Measurements from ENCODE around the gene RAB5A. TPM values are rescaled to one million over a fixed set of nuclear protein-coding genes. Genes with fewer than 3 reads are reported as not detected.
"Not testable (repeated sequence)": the region's sequence is repeated elsewhere in the genome, so short reads cannot be mapped to it uniquely, and the experiment has no call there.

Gene RAB5A
- total RNA-seq, 1 donor from 2014 or later, result 52.6 TPM

- intact Hi-C loops (cut with DNase I), result loop anchor here (2.0 to 5.0 kb wide), 2 partner anchors 96 to 241 kb away; partner anchors contain the start of genes KAT2B and SGO1
- DNase-seq (no peak), ATAC-seq (ENCODE audit: poor library complexity) (peak; percentile 16)
Measured at GRCh38 chr3:19945969-19946831, 697 bp upstream of the RAB5A start.

DNA sequence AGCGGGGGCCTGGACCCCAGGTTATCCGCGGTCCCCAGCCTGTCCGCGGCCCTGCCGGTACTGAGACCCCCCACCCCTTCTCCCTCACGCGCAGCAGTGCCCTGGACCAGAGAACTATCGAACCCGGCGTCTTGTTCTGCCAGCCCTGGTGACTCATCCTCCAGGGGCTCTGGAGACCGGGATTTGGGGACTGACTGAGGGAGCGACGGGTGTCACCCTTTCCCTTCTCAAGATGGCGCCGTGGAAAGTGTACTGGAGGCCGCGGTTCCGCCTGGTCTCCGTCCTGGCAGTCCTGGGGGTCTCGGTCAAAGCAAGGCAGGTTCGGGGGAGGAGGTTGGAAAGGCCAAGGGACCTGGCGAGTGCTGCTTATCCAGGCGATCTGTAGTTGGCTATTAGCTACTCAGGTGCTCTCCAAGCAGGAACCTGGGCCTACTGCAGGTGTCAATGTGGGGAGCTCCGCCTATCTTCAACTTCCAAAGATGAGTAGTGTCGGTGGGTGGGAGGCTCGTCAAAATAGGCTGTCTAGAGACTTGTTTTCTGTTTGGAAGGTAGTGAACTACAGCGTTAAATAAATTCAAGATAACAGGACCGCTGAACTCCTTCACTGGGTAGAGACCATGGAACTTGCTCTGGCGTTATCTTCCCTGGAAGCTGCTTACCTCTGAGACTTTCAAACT lies 790 bp downstream of the RAB5A start:
- peak; percentile 47 for ATAC-seq (ENCODE audit: poor library complexity)
- DNase-seq, result peak; percentile 58
- intact Hi-C loops (cut with DNase I), result loop anchor here (2.0 to 5.0 kb wide), 2 partner anchors 95 to 239 kb away; partner anchors contain the start of genes KAT2B and SGO1

- intact Hi-C loops (cut with DNase I), result loop anchor here (5.0 kb wide), 1 partner anchor 94 kb away; the partner anchor contains the start of gene KAT2B
- ATAC-seq (ENCODE audit: poor library complexity) (no peak), DNase-seq (no peak)
Measured at GRCh38 chr3:19948226-19948591, 1.3 kb downstream of the RAB5A start.

- ATAC-seq (ENCODE audit: poor library complexity) (no peak), DNase-seq (no peak)
- intact Hi-C loops (cut with DNase I), result no loop called here
Measured at GRCh38 chr3:19950316-19950715, 3.4 kb downstream of the RAB5A start.

DNA sequence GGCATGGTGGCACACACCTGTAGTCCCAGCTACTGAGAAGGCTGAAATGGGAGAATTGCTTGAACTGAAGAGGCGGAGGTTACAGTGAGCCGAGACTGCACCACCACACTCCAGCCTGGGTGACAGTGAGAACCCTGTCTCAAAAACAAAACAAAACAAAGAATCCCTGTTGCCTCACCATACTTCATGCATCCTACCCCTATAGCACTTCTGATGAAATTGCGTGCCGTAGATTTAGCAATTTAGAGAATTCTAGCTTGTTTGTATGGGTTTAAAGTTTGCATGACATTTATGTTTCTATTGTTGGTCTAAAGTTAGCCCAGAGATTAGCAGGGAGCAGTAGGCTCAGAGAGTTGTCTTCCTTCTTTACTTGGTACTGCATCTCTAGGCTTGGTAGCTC lies 7.8 kb downstream of the RAB5A start:
- intact Hi-C loops (cut with DNase I), result no loop called here
- DNase-seq, result no peak
- no peak for ATAC-seq (ENCODE audit: poor library complexity)

- ATAC-seq (ENCODE audit: poor library complexity); intact Hi-C loops (cut with DNase I); DNase-seq: not testable (repeated sequence)
Measured at GRCh38 chr3:19957354-19957753, 10.5 kb downstream of the RAB5A start.

DNA sequence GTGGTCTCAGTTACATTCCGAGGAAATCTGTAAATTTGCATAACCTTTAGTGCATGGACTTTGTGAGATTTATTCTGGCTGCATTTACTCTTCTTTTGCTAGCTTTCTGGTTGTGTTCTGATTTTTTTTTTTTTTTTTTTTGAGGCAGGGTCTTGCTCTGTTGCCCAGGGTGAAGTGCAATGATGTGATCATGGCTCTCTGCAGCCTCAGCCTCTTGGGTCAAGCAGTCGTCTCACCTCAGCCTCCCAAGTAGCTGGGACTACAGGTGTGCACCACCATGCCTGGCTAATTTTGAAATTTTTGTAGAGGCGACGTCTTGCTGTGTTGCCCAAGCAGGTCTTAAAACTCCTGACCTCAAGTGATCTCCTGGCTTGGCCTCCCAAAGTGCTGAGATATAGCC lies 12.6 kb downstream of the RAB5A start:
- intact Hi-C loops (cut with DNase I), result no loop called here
- no peak for ATAC-seq (ENCODE audit: poor library complexity)
- no peak for DNase-seq

DNA sequence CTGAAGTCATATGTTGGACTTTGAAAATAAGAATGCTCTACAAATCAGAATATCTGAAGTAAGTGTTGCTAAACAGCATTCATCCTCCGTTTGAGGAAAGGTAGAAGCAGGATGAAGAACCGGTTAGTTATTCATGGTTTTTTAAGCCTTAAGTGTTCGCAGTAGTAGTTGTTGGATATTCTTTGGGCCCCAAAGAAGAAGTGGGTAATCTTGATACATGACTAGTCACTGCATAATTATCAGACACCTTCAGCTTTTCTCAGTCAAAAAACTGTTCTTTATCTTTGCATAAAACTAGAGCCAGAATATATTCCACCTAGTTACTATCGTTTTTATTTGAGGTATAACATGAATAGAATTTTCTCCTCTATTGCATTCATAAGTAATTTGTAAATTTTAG lies 13.8 kb downstream of the RAB5A start:
- intact Hi-C loops (cut with DNase I), result no loop called here
- DNase-seq (no peak), ATAC-seq (ENCODE audit: poor library complexity) (no peak)

GRCh38 chr3:19961960-19962359 lies 15.1 kb downstream of the RAB5A start:
- ATAC-seq (ENCODE audit: poor library complexity) (peak; percentile 69), DNase-seq (no peak)
- intact Hi-C loops (cut with DNase I), result no loop called here

GRCh38 chr3:19967208-19967607 lies 20.3 kb downstream of the RAB5A start:
- intact Hi-C loops (cut with DNase I), result no loop called here
- no peak for ATAC-seq (ENCODE audit: poor library complexity)
- no peak for DNase-seq

DNA sequence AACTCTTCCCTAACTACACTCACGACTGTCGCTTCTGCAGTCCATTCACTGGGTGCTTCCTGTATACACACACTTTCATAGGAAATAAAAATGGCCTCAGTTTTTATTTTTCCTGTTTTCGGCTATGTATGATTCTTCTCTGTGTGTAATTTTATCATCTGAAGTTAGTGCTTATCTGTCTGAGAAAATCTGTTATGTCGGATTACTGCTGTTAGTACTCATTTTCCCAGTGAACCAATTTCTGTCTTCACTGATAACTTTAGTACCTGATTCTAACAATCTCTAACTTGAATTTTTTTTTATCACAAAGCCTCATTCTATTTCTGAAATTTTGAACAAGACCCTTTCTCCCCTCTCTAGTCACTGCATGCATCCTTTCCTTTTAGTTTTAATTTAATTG lies 20.9 kb downstream of the RAB5A start:
- ATAC-seq (ENCODE audit: poor library complexity) (no peak), DNase-seq (no peak)
- intact Hi-C loops (cut with DNase I), result no loop called here

GRCh38 chr3:19970327-19970726 lies 23.4 kb downstream of the RAB5A start:
- ATAC-seq (ENCODE audit: poor library complexity), result peak; percentile 85
- intact Hi-C loops (cut with DNase I), result no loop called here
- no peak for DNase-seq

DNA sequence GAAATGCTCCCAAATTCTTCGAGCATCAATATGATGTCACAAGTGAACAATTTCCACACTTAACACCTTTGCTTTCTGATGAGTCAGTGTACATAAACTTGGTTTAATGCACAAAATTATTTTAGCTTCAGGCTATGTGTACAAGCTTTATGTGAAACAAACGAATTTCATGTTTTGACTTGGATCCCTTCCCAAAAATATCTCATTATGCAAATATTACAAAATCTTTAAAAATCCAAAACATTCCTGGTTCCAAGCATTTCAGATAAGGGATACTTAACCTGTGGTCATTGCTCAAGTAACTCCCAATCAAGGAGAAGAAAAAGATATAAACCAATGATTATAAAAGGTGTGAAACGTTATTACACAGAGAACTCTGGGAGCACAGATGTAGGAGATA lies 25.2 kb downstream of the RAB5A start:
- intact Hi-C loops (cut with DNase I), result no loop called here
- DNase-seq, result no peak

GRCh38 chr3:19988904-19989303 lies 42.0 kb downstream of the RAB5A start:
- DNase-seq; intact Hi-C loops (cut with DNase I); ATAC-seq (ENCODE audit: poor library complexity): not testable (repeated sequence)

More for the DNA sequence above, 25.2 kb downstream of the RAB5A start:
- ATAC-seq (ENCODE audit: poor library complexity), result no peak

DNA sequence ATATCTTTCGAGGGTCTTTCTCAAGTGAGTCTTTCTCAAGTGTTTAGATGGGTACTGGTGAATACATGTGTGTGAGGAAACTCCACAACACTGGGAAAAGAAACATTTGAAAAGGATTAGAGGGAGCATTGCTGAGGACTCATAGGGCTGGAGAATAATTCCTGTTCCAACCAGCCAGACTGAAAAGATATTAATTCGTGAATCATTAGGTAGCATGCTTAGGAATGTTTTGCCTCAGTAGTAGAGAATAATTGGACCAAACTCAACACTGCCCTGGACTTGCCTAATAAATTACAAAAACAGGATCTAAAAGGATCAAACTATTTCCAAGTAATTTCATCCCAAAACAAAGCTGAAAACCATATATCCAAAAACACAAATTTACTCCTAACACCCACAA lies 47.9 kb downstream of the RAB5A start:
- ATAC-seq (ENCODE audit: poor library complexity) (no peak), DNase-seq (no peak)
- intact Hi-C loops (cut with DNase I), result no loop called here

GRCh38 chr3:19997502-19997901 lies 50.6 kb downstream of the RAB5A start:
- ATAC-seq (ENCODE audit: poor library complexity) (no peak), DNase-seq (no peak)
- intact Hi-C loops (cut with DNase I), result no loop called here

DNA sequence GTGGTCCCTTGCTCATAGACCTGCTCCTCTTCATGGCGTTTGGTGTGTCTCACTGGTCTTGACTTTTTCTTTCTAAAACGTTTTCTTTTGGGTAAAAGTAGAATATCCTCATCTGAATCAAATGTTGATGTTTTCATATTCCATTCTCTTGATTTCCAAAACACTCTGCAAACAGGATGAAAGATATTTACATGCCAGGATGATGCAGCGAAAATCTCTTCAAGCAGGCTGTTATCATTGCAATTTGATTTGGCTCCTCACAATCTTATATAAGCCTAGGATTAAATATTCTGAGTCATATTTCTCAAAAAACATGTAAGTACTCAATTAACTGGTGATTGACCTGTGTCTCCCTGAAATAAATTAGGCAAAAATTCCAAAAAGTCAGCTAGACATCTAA lies 55.0 kb downstream of the RAB5A start:
- ATAC-seq (ENCODE audit: poor library complexity) (no peak), DNase-seq (no peak)
- intact Hi-C loops (cut with DNase I), result no loop called here

DNA sequence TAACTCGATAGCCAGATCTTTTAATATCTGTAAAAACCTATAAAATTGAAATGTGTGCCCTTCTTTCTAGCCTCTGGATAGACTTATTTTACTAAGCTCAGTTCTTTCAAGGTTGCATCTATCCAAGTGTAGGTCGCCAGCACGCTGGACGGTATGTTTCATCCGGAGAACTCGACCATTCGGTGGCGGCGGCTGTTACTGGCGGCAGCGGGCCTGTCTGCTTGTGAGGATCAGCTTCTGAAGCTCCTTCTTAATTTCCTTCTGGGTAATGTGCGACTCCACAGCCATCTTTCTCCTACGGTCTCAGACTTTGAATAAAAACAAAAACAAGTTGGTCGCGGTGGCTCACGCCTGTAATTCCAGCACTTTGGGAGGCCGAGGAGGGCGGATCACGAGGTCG lies 61.1 kb downstream of the RAB5A start:
- intact Hi-C loops (cut with DNase I), result no loop called here
- DNase-seq (no peak), ATAC-seq (ENCODE audit: poor library complexity) (no peak)

GRCh38 chr3:20008646-20009045 lies 61.7 kb downstream of the RAB5A start:
- intact Hi-C loops (cut with DNase I), result no loop called here
- ATAC-seq (ENCODE audit: poor library complexity) (no peak), DNase-seq (no peak)

GRCh38 chr3:20012164-20012563 lies 65.3 kb downstream of the RAB5A start, which contains the start of gene PP2D1:
Gene PP2D1, minus strand, starts transcription at chr3:20012264. Its CDS starts 192 bp downstream, at chr3:20012072.
- ATAC-seq (ENCODE audit: poor library complexity) (no peak), DNase-seq (no peak)
- intact Hi-C loops (cut with DNase I), result no loop called here
